ENCODE measurements around the gene EMC8. TPM values are rescaled to one million over a fixed set of nuclear protein-coding genes. Genes with fewer than 3 reads are reported as not detected.

The EMC8 gene
- total RNA-seq, 6 experiments from 2014 or later: 9.2 to 22.4 (median 12.1) TPM

GRCh38 chr16:85823328-85823920, 24.1 kb upstream of the EMC8 start:
- no peak for DNase-seq
- 87% methylated on average over 1 of the region's 1 CpG for WGBS (ENCODE audit: insufficient coverage, low coverage, low lambda C conversion rate, missing lambda C conversion rate)
- no peak for ATAC-seq
- Histone ChIP-seq H3K27me3 (no peaks in the 10 kb centered on the region), H3K36me3 (no peaks in the 10 kb centered on the region), H3K9me3 (no peaks in the 10 kb centered on the region), H3K27ac (no peak overlapping the region), H3K4me3 (no peak overlapping the region), H3K4me1 (no peaks in the 10 kb centered on the region)
- intact Hi-C loops (cut with DNase I): loop anchor here (5.0 kb wide), 1 partner anchor 164 kb away; no protein-coding TSS in a partner anchor
- TF ChIP-seq POLR2A (IDR thresholded peaks at IDR 0.05): no peak
- TF ChIP-seq, protein P1, sequence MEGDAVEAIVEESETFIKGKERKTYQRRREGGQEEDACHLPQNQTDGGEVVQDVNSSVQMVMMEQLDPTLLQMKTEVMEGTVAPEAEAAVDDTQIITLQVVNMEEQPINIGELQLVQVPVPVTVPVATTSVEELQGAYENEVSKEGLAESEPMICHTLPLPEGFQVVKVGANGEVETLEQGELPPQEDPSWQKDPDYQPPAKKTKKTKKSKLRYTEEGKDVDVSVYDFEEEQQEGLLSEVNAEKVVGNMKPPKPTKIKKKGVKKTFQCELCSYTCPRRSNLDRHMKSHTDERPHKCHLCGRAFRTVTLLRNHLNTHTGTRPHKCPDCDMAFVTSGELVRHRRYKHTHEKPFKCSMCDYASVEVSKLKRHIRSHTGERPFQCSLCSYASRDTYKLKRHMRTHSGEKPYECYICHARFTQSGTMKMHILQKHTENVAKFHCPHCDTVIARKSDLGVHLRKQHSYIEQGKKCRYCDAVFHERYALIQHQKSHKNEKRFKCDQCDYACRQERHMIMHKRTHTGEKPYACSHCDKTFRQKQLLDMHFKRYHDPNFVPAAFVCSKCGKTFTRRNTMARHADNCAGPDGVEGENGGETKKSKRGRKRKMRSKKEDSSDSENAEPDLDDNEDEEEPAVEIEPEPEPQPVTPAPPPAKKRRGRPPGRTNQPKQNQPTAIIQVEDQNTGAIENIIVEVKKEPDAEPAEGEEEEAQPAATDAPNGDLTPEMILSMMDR (IDR thresholded peaks at IDR 0.05): no peak

- no peak for ATAC-seq
- 95% methylated on average over 4 of the region's 12 CpGs for WGBS (ENCODE audit: insufficient coverage, low coverage, low lambda C conversion rate, missing lambda C conversion rate)
Measured at GRCh38 chr16:85822145-85822544, 22.8 kb upstream of the EMC8 start.

DNA sequence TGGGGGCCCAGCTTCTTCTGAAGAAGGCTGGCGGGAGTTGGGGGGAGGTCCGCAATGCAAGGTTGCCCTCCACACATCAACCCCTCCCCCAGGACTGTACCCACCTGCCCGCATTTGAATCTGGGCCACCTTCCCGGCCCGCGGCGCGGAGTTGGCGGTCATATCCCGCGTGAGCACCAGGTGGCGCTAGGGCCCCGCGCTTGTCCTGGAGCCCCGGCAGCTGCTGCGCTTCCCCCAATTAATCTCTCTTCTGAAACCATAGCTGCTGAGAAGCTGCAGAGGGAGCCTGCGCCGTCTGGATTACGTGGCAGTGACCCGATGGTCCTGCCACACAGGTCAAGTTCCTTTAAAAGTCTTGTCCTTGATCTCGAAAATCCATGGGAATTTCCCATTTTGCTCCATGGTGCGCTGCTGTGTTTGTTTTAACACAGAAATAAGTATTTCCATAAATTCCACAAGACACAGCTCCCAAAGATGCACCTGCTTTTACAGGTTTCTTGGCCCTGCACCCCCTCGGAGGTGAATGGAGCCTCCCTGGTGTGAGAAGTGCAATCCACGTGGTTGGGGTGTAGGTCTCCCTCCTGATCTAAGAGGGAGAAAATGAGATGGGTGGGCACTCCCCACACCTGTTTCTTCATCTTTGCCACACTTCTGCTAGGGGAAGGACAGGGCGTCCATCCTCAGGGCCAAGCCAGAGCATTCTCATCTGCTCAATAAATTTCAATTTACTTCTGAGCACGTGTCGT, 22.2 kb upstream of the EMC8 start:
- Histone ChIP-seq H3K27me3 (no peaks in the 10 kb centered on the region), H3K36me3 (no peaks in the 10 kb centered on the region), H3K27ac (no peak overlapping the region), H3K4me3 (no peak overlapping the region), H3K9me3 (no peaks in the 10 kb centered on the region), H3K4me1 (no peaks in the 10 kb centered on the region)
- intact Hi-C loops (cut with DNase I): loop anchor here (5.0 kb wide), 1 partner anchor 166 kb away; no protein-coding TSS in a partner anchor
- ATAC-seq (peak; percentile 97 to 99 (median 98)), DNase-seq (peak; percentile 82 to 86 (median 83))
- TF ChIP-seq, protein P1 (IDR thresholded peaks at IDR 0.05): peak; percentile 96 to 100 (median 98)
- no peak for TF ChIP-seq POLR2A (IDR thresholded peaks at IDR 0.05)
- 15% methylated on average over 20 of the region's 27 CpGs for WGBS (ENCODE audit: insufficient coverage, low coverage, low lambda C conversion rate, missing lambda C conversion rate)

More at GRCh38 chr16:85822145-85822544, 22.8 kb upstream of the EMC8 start:
- no peaks in the 10 kb centered on the region for H3K9me3 ChIP-seq
- TF ChIP-seq, protein P1 (IDR thresholded peaks at IDR 0.05): no peak
- no peak for TF ChIP-seq POLR2A (IDR thresholded peaks at IDR 0.05)
- no peaks in the 10 kb centered on the region for H3K4me1 ChIP-seq
- DNase-seq: no peak
- no peak overlapping the region for H3K4me3 ChIP-seq
- no peaks in the 10 kb centered on the region for H3K27me3 ChIP-seq
- H3K27ac ChIP-seq: no peak overlapping the region
- H3K36me3 ChIP-seq: no peaks in the 10 kb centered on the region
- intact Hi-C loops (cut with DNase I): loop anchor here (5.0 kb wide), 1 partner anchor 165 kb away; no protein-coding TSS in a partner anchor

- H3K27ac ChIP-seq: no peak overlapping the region
- H3K4me3 ChIP-seq: no peak overlapping the region
- WGBS (ENCODE audit: insufficient coverage, low coverage, low lambda C conversion rate, missing lambda C conversion rate): 62% methylated on average over 15 of the region's 22 CpGs
- no peaks in the 10 kb centered on the region for H3K36me3 ChIP-seq
- no peaks in the 10 kb centered on the region for H3K27me3 ChIP-seq
- ATAC-seq (no peak), DNase-seq (no peak)
- TF ChIP-seq, protein P1 (IDR thresholded peaks at IDR 0.05): no peak
- TF ChIP-seq POLR2A (IDR thresholded peaks at IDR 0.05): no peak
- intact Hi-C loops (cut with DNase I): loop anchor here (5.0 kb wide), 1 partner anchor 167 kb away; no protein-coding TSS in a partner anchor
- H3K4me1 ChIP-seq: no peaks in the 10 kb centered on the region
- no peaks in the 10 kb centered on the region for H3K9me3 ChIP-seq
Measured at GRCh38 chr16:85820604-85821372, 21.4 kb upstream of the EMC8 start.

Measured in right lobe of liver (tissue), 6 donors.